SK-N-MC (cell line): ENCODE measurements around the gene FXYD3.

Experiments
- EZH2 ChIP-seq: fragments of 200-600 bp; sonication (generic); IDR thresholded peaks from one replicate; pipeline ENCODE4 v1.6.1; 2017; ENCODE audit warnings: antibody characterized with exemption
- POLR2AphosphoS5 ChIP-seq: IDR thresholded peaks from 2 replicates; pipeline ENCODE4 v1.6.1; 2012; ENCODE audit warnings: mild to moderate bottlenecking, low read depth, low read length, borderline replicate concordance

GRCh38 chr19:35162471-35163326, 47.1 kb downstream of the FXYD3 start:
- TF ChIP-seq EZH2 (no peak), POLR2AphosphoS5 (no peak)
